Right lobe of liver (tissue), 6 donors: Measurements from ENCODE around the gene MSANTD3. TPM values are rescaled to one million over a fixed set of nuclear protein-coding genes. Genes with fewer than 3 reads are reported as not detected.
"Not testable (repeated sequence)": the region's sequence is repeated elsewhere in the genome, so short reads cannot be mapped to it uniquely, and the experiment has no call there.

Experiments used
- ATAC-seq, 4 donors: fragments of 200-7000 bp; cut with Tn5 transposase; one replicate each; pipeline ENCODE4 v1.9.1; 2020; ENCODE audit warnings: mild to moderate bottlenecking in 4 of 4, moderate library complexity in 4 of 4
- DNase-seq, 3 donors: peaks; one replicate each; pipeline ENCODE4 v3.0.0-alpha.2; 2020
- H3K27ac ChIP-seq, 3 donors: fragments of 200-600 bp; one replicate each; pipeline ENCODE4 v1.8.0; 2022
- H3K27me3 ChIP-seq, 2 donors: fragments of 200-600 bp; one replicate each; pipeline ENCODE4 v1.8.0; 2022
- H3K36me3 ChIP-seq, 4 donors: fragments of 200-600 bp; sonication (generic) in 1 of 4; one replicate each; pipeline versions ENCODE4 v1.5.1 to v1.8.0; 2017 to 2022; ENCODE audit warnings: control low read depth in 1 of 4
- H3K4me1 ChIP-seq, 4 donors: fragments of 200-600 bp; sonication (generic) in 1 of 4; one replicate each; pipeline versions ENCODE4 v1.5.1 to v1.8.0; 2017 to 2022; ENCODE audit warnings: control low read depth in 1 of 4
- H3K4me3 ChIP-seq, 3 donors: fragments of 200-600 bp; one replicate each; pipeline ENCODE4 v1.8.0; 2022
- H3K9me3 ChIP-seq, 4 donors: fragments of 200-600 bp; sonication (generic) in 1 of 4; one replicate each; pipeline versions ENCODE4 v1.5.1 to v1.8.0; 2017 to 2022; ENCODE audit warnings: control low read depth in 1 of 4
- POLR2A ChIP-seq: fragments of 450-650 bp; IDR thresholded peaks from one replicate; pipeline ENCODE4 v1.6.1; 2017; ENCODE audit warnings: antibody characterized with exemption, mild to moderate bottlenecking
- WGBS: methylation state at CpG from one replicate; pipeline ENCODE4 v1.1.6; 2018; ENCODE audit warnings: low coverage, low lambda C conversion rate; ENCODE audit not compliant: insufficient coverage; ENCODE audit errors: missing lambda C conversion rate; 5-methylcytosine and 5-hydroxymethylcytosine counted together
- intact Hi-C, 2 donors: fragments of 100-400 bp; cut with DNase I; formaldehyde crosslinking; loops; one replicate each; pipeline versions ENCODE4 v1.11.2 to v1.14.1; 2022
- long read RNA-seq: library from polyadenylated mRNA; unstranded; transcript quantifications from one replicate; pipeline ENCODE4 v2.0.0, GENCODE V29; 2019
- total RNA-seq, 6 experiments: library from RNA; depleted of rRNA in 2 of 6; stranded (reverse); fragments of >200 nt in 2 of 6; fragmentation: NEBNext Ultra II Directional in 3 of 6; extraction: Animal tissue kit (Norgen Biotek cat#: 25700) in 3 of 6; gene quantifications; one replicate each; pipeline versions ENCODE4 v1.1.0 to v1.2.4, GENCODE V29; 2016 to 2023
- TF ChIP-seq, protein P1 (sequence below), 4 donors: fragments of 200-600 bp in 3 of 4; fragments of 450-650 bp in 1 of 4; IDR thresholded peaks; one replicate each; pipeline versions ENCODE4 v1.5.1 to v1.8.0; 2016 to 2022; ENCODE audit warnings: antibody characterized with exemption in 4 of 4, mild to moderate bottlenecking in 2 of 4
- donor health status: DM: no; HTN: yes; CAD: no.
- donor health status: DM: no; HTN: no; CAD: no.
- donor health status: DM: no; HTN: no; CAD: no.
- donor health status: DM: no; HTN: yes; CAD: no.
- donor health status: DM: no; HTN: yes; CAD: no.

MSANTD3 gene, protein sequence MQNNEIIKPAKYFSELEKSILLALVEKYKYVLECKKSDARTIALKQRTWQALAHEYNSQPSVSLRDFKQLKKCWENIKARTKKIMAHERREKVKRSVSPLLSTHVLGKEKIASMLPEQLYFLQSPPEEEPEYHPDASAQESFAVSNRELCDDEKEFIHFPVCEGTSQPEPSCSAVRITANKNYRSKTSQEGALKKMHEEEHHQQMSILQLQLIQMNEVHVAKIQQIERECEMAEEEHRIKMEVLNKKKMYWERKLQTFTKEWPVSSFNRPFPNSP
- total RNA-seq = 10 to 100 TPM in 3 of 6 experiments, 1 to 10 TPM in 3; 6.7 to 26.9 (median 15.9) TPM
- long read RNA-seq, partial matches to known transcripts = 1 of 1 reads
- long read RNA-seq, other reads (novel, unspliced or antisense) = 0 of 1 reads

DNA sequence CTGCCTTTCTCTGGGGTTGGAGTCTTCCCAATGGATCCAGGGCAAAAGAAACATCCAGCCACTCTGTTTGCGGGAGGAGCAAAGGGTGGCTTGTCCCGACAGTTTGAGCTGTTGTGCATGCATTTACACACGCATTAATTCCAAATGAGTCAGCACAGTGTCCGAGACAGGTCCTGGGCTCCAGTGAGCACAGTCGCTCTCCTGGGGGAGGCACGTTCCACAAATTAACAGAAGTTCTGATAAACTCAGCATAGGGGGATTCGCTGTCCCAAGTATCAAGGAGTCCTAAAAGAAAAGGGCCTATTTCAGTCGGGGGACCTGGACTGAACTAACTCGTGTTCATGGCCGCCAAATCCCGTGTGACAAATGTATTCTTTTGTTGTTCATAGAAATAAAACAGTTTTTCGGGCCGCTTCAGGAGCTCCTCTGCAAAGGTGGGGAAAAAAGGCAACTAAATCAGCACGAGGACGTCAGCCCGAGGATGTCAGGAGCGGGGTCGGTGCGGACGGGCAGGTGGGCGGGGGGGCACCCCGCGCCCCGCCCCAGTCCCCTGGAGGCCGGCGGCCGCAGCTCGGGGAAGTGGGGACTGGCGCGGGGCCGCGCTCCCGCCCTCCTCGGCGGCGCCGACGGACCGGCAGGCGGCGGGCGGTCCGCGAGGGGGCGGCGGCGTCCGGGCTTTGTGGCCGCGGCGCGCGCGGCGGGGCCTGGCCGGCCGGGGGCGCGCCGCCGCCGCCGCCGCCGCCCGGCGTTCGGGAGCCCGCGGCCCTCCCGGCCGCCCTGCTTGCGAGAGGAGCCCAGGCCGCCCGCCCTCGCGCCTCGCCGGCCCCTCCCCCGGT is at the start of gene MSANTD3:
MSANTD3 (plus strand) TSS at position 614 of the 836 bp plus-strand sequence. CDS start 14,796 bp downstream, outside the sequence.
- no peaks in the 10 kb centered on the region for H3K36me3 ChIP-seq
- peak; percentile 71 to 80 (median 80) for DNase-seq
- H3K4me1 ChIP-seq = peaks cover 0 to 13% (median 0%) of the 10 kb centered on the region in 4 donors
- 0% methylated on average over 13 of the region's 80 CpGs for WGBS
- peak within 1 kb of the TSS; percentile 64 to 82 (median 77) for H3K4me3 ChIP-seq
- intact Hi-C loops = no loop called here
- no peaks in the 10 kb centered on the region for H3K9me3 ChIP-seq
- H3K27ac ChIP-seq = peak within 1 kb of the TSS; percentile 70 to 92 (median 71)
- ATAC-seq = peak; percentile 80 to 88 (median 84)
- peak; percentile 82 for TF ChIP-seq POLR2A
- TF ChIP-seq, protein P1, sequence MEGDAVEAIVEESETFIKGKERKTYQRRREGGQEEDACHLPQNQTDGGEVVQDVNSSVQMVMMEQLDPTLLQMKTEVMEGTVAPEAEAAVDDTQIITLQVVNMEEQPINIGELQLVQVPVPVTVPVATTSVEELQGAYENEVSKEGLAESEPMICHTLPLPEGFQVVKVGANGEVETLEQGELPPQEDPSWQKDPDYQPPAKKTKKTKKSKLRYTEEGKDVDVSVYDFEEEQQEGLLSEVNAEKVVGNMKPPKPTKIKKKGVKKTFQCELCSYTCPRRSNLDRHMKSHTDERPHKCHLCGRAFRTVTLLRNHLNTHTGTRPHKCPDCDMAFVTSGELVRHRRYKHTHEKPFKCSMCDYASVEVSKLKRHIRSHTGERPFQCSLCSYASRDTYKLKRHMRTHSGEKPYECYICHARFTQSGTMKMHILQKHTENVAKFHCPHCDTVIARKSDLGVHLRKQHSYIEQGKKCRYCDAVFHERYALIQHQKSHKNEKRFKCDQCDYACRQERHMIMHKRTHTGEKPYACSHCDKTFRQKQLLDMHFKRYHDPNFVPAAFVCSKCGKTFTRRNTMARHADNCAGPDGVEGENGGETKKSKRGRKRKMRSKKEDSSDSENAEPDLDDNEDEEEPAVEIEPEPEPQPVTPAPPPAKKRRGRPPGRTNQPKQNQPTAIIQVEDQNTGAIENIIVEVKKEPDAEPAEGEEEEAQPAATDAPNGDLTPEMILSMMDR (IDR thresholded peaks at IDR 0.05) = peak in 2 of 4 donors; percentile 22 to 37
- H3K27me3 ChIP-seq = no peaks in the 10 kb centered on the region

GRCh38 chr9:100379862-100380261 is 47.1 kb upstream of the MSANTD3 start:
- intact Hi-C loops = no loop called here
- Histone ChIP-seq H3K27me3 (no peaks in the 10 kb centered on the region), H3K27ac (no peak overlapping the region), H3K9me3 (no peaks in the 10 kb centered on the region), H3K36me3 (no peaks in the 10 kb centered on the region), H3K4me1 (no peaks in the 10 kb centered on the region), H3K4me3 (no peak overlapping the region)
- DNase-seq (no peak), ATAC-seq (no peak)
- no peak for TF ChIP-seq POLR2A
- TF ChIP-seq, protein P1 (IDR thresholded peaks at IDR 0.05) = no peak
- WGBS = 52% methylated on average over 2 of the region's 4 CpGs

GRCh38 chr9:100392989-100393388 is 34.0 kb upstream of the MSANTD3 start:
- H3K27ac ChIP-seq = not testable (repeated sequence)

DNA sequence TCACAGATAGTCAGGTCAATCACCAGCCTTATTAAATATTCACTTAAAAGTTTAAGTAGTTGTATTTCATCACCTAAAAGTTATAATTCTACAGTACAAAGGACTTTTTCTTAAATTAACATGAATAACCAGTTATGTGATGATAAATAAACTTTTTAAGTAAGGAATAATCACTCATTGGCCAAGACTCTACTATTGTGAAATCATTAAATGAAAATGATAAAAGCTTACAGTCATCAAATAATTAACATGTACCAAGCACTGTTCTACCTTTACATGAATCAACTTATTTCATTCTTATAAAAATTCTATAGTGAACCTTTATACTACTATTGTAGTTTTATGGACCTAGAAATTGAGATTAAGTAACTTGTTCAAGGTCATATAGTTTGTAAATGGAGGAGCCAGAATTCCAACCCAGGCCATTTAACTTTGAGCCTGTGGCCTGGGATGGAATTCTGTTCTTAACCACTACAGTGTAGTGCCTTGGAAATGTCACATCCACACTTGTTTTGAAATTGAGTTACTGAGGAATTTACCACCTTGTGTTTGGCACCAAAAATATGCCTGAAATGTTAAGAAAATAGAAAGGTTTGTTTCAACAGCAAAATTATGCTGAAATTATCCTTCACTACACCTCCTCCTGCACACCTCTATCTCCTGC is 32.8 kb upstream of the MSANTD3 start:
- H3K4me3 ChIP-seq = no peak overlapping the region
- no peaks in the 10 kb centered on the region for H3K36me3 ChIP-seq
- intact Hi-C loops = no loop called here
- DNase-seq (no peak), ATAC-seq (no peak)
- no peaks in the 10 kb centered on the region for H3K9me3 ChIP-seq
- no peaks in the 10 kb centered on the region for H3K27me3 ChIP-seq
- TF ChIP-seq, protein P1 (IDR thresholded peaks at IDR 0.05) = no peak
- no peak for TF ChIP-seq POLR2A
- no peaks in the 10 kb centered on the region for H3K4me1 ChIP-seq
- no peak overlapping the region for H3K27ac ChIP-seq

More at GRCh38 chr9:100392989-100393388, 34.0 kb upstream of the MSANTD3 start:
- H3K4me1 ChIP-seq, DNase-seq, H3K36me3 ChIP-seq, H3K4me3 ChIP-seq, ATAC-seq, H3K9me3 ChIP-seq, H3K27me3 ChIP-seq, intact Hi-C loops: not testable (repeated sequence)
- 100% methylated on average over 5 of the region's 21 CpGs for WGBS
